Upper lobe of left lung (tissue), 6 donors: ENCODE results near the gene SH3RF1. TPM values are rescaled to one million over a fixed set of nuclear protein-coding genes. Genes with fewer than 3 reads are reported as not detected.

ENCODE experiments used
- ATAC-seq, 2 donors: fragments of 200-7000 bp; cut with Tn5 transposase; one replicate each; pipeline ENCODE4 v1.9.1; 2022; ENCODE audit warnings: mild to moderate bottlenecking in 2 of 2, moderate library complexity in 2 of 2; ENCODE audit not compliant: low FRiP score in 2 of 2
- DNase-seq, 2 donors: peaks; one replicate each; pipeline ENCODE4 v3.0.0-alpha.2; 2019 to 2020
- H3K27ac ChIP-seq, 4 donors: fragments of 200-600 bp; sonication (generic); one replicate each; pipeline ENCODE4 v1.5.1; 2016 to 2019
- H3K27me3 ChIP-seq, 4 donors: fragments of 200-600 bp; sonication (generic); one replicate each; pipeline ENCODE4 v1.5.1; 2017 to 2019
- H3K36me3 ChIP-seq, 4 donors: fragments of 200-600 bp; sonication (generic); one replicate each; pipeline ENCODE4 v1.5.1; 2016 to 2019
- H3K4me1 ChIP-seq, 4 donors: fragments of 200-600 bp; sonication (generic); one replicate each; pipeline ENCODE4 v1.5.1; 2018 to 2019
- H3K4me3 ChIP-seq, 4 donors: fragments of 200-600 bp; sonication (generic); one replicate each; pipeline ENCODE4 v1.5.1; 2017 to 2019; ENCODE audit warnings: mild to moderate bottlenecking in 2 of 4, moderate library complexity in 1 of 4
- H3K9me3 ChIP-seq, 4 donors: fragments of 200-600 bp; sonication (generic); one replicate each; pipeline ENCODE4 v1.5.1; 2018 to 2019
- CTCF ChIP-seq, 6 experiments: fragments of 450-650 bp in 4 of 6; fragments of 200-600 bp in 2 of 6; sonication (generic) in 2 of 6; IDR thresholded peaks; one replicate each; pipeline ENCODE4 v1.5.1; 2016 to 2019; ENCODE audit warnings: antibody characterized with exemption in 6 of 6
- EP300 ChIP-seq, 4 donors: sonication (generic); formaldehyde crosslinking; IDR thresholded peaks; one replicate each; pipeline ENCODE4 v1.5.1; 2017; ENCODE audit warnings: antibody characterized with exemption in 4 of 4, control low read depth in 2 of 4
- POLR2A ChIP-seq, 4 donors: fragments of 450-650 bp; IDR thresholded peaks; one replicate each; pipeline ENCODE4 v1.5.1; 2016 to 2017; ENCODE audit warnings: antibody characterized with exemption in 4 of 4, mild to moderate bottlenecking in 2 of 4
- POLR2AphosphoS5 ChIP-seq, 2 donors: sonication (generic); formaldehyde crosslinking; IDR thresholded peaks; one replicate each; pipeline ENCODE4 v1.5.1; 2017; ENCODE audit warnings: antibody characterized with exemption in 2 of 2
- WGBS, 2 donors: methylation state at CpG; one replicate each; pipeline ENCODE4 v1.1.5; 2017 to 2018; 5-methylcytosine and 5-hydroxymethylcytosine counted together
- total RNA-seq, 6 donors: library from RNA; depleted of rRNA in 4 of 6; stranded (reverse); fragments of >200 nt in 4 of 6; gene quantifications; one replicate each; pipeline versions ENCODE4 v1.1.0 to v1.2.1, GENCODE V29; 2016 to 2021
- donor health status: DM: no; HTN: no; CAD: no; lungs with moderate emphysema.
- donor health status: DM: no; HTN: yes; CAD: no; lungs with severe emphysema.

SH3RF1 gene
- total RNA-seq, 6 donors from 2014 or later = 27.1 to 38.7 (median 34.3) TPM

GRCh38 chr4:169266661-169267060 is 4.1 kb downstream of the SH3RF1 start:
- H3K36me3 ChIP-seq = no peaks in the 10 kb centered on the region
- ATAC-seq = no peak
- no peaks in the 10 kb centered on the region for H3K9me3 ChIP-seq
- 74 to 75% methylated on average over 3 of the region's 3 CpGs for WGBS, 2 donors
- H3K27me3 ChIP-seq = no peaks in the 10 kb centered on the region
- no peak for DNase-seq
- TF ChIP-seq POLR2A (IDR thresholded peaks at IDR 0.05) (no peak), CTCF (IDR thresholded peaks at IDR 0.05) (no peak), POLR2AphosphoS5 (IDR thresholded peaks at IDR 0.05) (no peak), EP300 (IDR thresholded peaks at IDR 0.05) (no peak)
- peak overlapping the region; percentile 15 to 43 (median 38) for H3K27ac ChIP-seq
- H3K4me1 ChIP-seq = peaks cover 36 to 78% (median 58%) of the 10 kb centered on the region in 4 donors
- H3K4me3 ChIP-seq = peak overlapping the region in 1 of 4 donors; percentile 1

- ATAC-seq = no peak
Measured at GRCh38 chr4:169266081-169266480, 4.7 kb downstream of the SH3RF1 start.

GRCh38 chr4:169263791-169264392 is 6.9 kb downstream of the SH3RF1 start:
- Histone ChIP-seq H3K4me3 (no peak overlapping the region), H3K27me3 (no peaks in the 10 kb centered on the region), H3K36me3 (no peaks in the 10 kb centered on the region), H3K9me3 (no peaks in the 10 kb centered on the region), H3K27ac (peak overlapping the region in 3 of 4 donors; percentile 9 to 48 (median 33)), H3K4me1 (peaks cover 55 to 81% (median 77%) of the 10 kb centered on the region in 4 donors)
- ATAC-seq (peak; percentile 43 to 56), DNase-seq (peak in 1 of 2 donors; percentile 86)
- 45 to 57% methylated on average over 1 of the region's 1 CpG for WGBS, 2 donors
- TF ChIP-seq EP300 (IDR thresholded peaks at IDR 0.05) = peak in 1 of 4 donors; percentile 49
- peak in 1 of 2 donors; percentile 32 for TF ChIP-seq POLR2AphosphoS5 (IDR thresholded peaks at IDR 0.05)
- no peak for TF ChIP-seq CTCF (IDR thresholded peaks at IDR 0.05)
- no peak for TF ChIP-seq POLR2A (IDR thresholded peaks at IDR 0.05)

More at GRCh38 chr4:169266081-169266480, 4.7 kb downstream of the SH3RF1 start:
- H3K4me1 ChIP-seq = peaks cover 37 to 76% (median 61%) of the 10 kb centered on the region in 4 donors
- TF ChIP-seq POLR2A (IDR thresholded peaks at IDR 0.05) = no peak
- TF ChIP-seq EP300 (IDR thresholded peaks at IDR 0.05) = no peak
- TF ChIP-seq POLR2AphosphoS5 (IDR thresholded peaks at IDR 0.05) = no peak
- no peak for TF ChIP-seq CTCF (IDR thresholded peaks at IDR 0.05)
- no peaks in the 10 kb centered on the region for H3K27me3 ChIP-seq
- H3K36me3 ChIP-seq = no peaks in the 10 kb centered on the region
- no peak for DNase-seq
- H3K9me3 ChIP-seq = no peaks in the 10 kb centered on the region
- peak overlapping the region; percentile 15 to 43 (median 38) for H3K27ac ChIP-seq
- 58 to 66% methylated on average over 4 of the region's 4 CpGs for WGBS, 2 donors
- H3K4me3 ChIP-seq = no peak overlapping the region

- DNase-seq = no peak
- peak overlapping the region in 3 of 4 donors; percentile 13 to 25 (median 15) for H3K27ac ChIP-seq
- TF ChIP-seq POLR2A (IDR thresholded peaks at IDR 0.05) = no peak
- TF ChIP-seq POLR2AphosphoS5 (IDR thresholded peaks at IDR 0.05) = no peak
- no peak for TF ChIP-seq CTCF (IDR thresholded peaks at IDR 0.05)
- no peak for TF ChIP-seq EP300 (IDR thresholded peaks at IDR 0.05)
- H3K27me3 ChIP-seq = no peaks in the 10 kb centered on the region
- H3K4me3 ChIP-seq = no peak overlapping the region
- peaks cover 49 to 79% (median 75%) of the 10 kb centered on the region in 4 donors for H3K4me1 ChIP-seq
- no peaks in the 10 kb centered on the region for H3K9me3 ChIP-seq
- no peak for ATAC-seq
- H3K36me3 ChIP-seq = no peaks in the 10 kb centered on the region
- WGBS, 2 donors = 39 to 46% methylated on average over 6 of the region's 6 CpGs
Measured at GRCh38 chr4:169260217-169260866, 10.4 kb downstream of the SH3RF1 start.
